DND-41 (cell line): ENCODE data around the gene LRRC32.

Experiments used
- CTCF ChIP-seq: IDR thresholded peaks from 2 replicates; pipeline ENCODE4 v1.5.1; 2012; ENCODE audit warnings: borderline replicate concordance, low read length, moderate library complexity, mild to moderate bottlenecking; ENCODE audit not compliant: poor library complexity, severe bottlenecking; ENCODE audit errors: extremely low read depth
- EZH2 ChIP-seq: IDR thresholded peaks from 3 replicates; pipeline ENCODE4 v1.6.1; 2012; ENCODE audit warnings: borderline replicate concordance, low read depth, mild to moderate bottlenecking, moderate library complexity, low read length, inconsistent platforms; ENCODE audit not compliant: severe bottlenecking

GRCh38 chr11:76714493-76714892 is 43.9 kb upstream of the LRRC32 start:
- TF ChIP-seq CTCF (no peak), EZH2 (no peak)
